ENCODE data around the gene LSMEM2.
"Not testable (repeated sequence)": the region's sequence is repeated elsewhere in the genome, so short reads cannot be mapped to it uniquely, and the experiment has no call there.

The LSMEM2 gene

GRCh38 chr3:50284121-50284520, 5.2 kb downstream of the LSMEM2 start:
- not testable (repeated sequence) for ATAC-seq

DNA sequence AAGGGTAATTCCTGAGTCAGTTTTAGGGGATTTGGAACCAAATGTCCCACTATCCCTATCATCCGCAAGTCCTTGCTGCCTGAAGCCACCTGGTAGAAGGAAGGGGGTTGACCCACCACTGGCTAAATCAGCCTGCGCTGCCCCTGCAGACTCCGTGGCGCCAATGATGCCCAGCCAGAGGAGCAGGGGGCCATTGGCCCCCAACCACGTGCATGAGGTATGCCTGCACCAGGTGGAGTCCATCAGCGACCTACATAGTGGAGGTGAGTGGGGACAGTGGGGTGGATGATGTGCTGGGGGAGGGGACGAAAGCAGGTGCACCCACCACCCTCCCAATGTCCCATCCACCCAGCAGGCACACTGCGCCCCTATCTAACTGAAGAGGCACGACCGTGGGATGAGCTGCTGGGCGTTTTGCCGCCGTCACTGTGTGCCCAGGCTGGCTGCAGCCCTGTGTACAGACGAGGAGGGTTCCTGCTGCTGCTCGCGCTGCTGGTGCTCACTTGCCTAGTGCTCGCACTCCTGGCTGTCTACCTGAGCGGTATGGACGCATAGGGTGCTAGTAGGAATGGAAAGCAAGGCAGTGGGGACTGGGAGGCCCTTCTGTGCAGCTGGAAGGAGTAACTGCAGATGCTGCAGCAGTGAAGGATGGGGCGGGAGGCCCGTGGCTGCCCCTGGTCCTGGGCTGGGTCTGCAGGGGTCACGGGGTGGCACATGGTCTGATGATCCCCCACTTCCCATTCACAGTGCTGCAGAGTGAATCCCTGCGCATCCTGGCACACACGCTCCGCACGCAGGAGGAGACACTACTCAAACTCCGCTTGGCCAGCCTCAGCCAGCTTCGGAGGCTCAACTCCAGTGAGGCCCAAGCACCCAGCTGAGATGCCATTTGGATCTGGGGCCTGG, 7.7 kb downstream of the LSMEM2 start:
- no peak for ATAC-seq

DNA sequence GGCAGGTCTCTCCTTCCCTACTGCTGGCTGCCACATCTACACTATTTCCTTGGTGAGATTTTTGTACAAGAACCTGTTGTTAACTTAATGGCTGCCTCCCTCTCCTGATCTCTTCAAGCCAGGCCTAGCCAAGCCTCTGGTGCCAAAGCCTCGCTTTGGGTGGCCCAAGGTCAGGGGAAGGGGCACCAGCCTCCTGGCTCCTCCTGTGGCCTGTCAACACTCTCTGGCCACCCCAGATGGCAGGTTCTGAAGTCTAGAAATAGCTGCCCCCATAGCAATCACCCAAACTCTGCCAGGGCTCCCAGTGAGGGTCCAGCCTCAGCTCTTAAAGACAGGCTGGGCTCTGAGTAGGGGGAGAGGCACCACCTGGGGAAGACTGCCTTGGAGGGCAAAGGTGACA, 8.4 kb downstream of the LSMEM2 start:
- ATAC-seq: no peak

GRCh38 chr3:50288387-50289007, 9.6 kb downstream of the LSMEM2 start:
- no peak for ATAC-seq

DNA sequence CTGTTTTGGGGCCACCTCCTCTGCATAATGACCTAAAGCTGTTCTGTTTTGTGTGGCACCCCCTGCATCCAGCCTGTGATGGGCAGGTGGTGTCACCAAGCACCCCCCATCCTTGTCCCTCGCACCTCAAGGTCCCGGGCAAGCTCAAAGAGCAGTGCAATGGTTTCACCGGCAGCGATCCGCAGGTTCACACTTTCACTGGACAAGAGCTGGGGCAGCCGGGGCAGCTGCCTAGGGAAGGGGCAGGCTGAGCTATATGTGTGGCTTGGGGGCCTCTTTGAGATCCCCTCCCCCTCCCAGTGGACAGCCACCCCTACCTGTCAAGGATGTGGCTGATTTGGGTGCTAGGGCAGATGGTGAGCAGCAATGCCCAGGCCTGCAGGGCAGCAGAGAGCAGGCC, 10.2 kb downstream of the LSMEM2 start:
- no peak for ATAC-seq

GRCh38 chr3:50290161-50290641, 11.3 kb downstream of the LSMEM2 start:
- ATAC-seq: no peak

- peak; percentile 97 to 99 for ATAC-seq
Observed at GRCh38 chr3:50292159-50293078, 13.5 kb downstream of the LSMEM2 start, which contains the start of gene IFRD2. TSS of gene IFRD2 (minus strand) at chr3:50292429. CDS start at chr3:50292274, 155 bp downstream.

DNA sequence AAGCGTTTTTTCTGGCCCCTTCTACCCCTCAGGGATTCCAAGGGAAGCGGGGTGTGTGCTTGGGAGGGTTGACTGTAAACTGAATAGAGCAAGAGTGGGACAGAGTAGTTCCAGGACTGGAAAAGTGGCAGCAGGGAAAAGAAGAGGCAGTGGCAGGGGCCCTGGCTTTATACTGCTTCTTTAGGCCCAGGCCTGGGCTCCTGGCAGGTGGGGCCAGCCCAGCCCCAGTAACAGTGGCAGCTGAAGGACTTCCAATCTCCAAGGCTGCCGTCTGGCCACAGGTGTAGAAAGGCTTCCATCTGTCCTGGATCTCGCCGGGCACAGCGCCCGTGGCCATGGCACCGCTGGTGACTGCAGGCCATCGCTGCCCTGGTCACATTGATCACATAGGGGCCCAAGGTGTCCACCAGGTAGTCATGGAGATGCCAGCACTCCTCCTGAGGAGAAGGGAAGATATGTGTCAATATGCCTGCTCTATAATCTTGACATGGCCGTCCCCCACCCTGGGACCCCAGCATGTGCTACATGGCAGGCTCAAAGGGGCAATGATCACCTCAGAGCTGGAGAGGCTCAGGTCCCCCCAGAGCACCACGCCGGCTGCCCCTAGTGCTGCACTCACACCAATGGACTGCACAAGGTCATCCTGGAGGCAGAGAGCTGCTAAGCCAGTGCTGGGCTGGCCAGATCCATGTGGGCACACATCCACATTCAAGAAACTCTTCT, 14.4 kb downstream of the LSMEM2 start:
- no peak for ATAC-seq

GRCh38 chr3:50294089-50294488, 15.2 kb downstream of the LSMEM2 start:
- no peak for ATAC-seq

- no peak for ATAC-seq
Observed at GRCh38 chr3:50294492-50295403, 15.9 kb downstream of the LSMEM2 start.

DNA sequence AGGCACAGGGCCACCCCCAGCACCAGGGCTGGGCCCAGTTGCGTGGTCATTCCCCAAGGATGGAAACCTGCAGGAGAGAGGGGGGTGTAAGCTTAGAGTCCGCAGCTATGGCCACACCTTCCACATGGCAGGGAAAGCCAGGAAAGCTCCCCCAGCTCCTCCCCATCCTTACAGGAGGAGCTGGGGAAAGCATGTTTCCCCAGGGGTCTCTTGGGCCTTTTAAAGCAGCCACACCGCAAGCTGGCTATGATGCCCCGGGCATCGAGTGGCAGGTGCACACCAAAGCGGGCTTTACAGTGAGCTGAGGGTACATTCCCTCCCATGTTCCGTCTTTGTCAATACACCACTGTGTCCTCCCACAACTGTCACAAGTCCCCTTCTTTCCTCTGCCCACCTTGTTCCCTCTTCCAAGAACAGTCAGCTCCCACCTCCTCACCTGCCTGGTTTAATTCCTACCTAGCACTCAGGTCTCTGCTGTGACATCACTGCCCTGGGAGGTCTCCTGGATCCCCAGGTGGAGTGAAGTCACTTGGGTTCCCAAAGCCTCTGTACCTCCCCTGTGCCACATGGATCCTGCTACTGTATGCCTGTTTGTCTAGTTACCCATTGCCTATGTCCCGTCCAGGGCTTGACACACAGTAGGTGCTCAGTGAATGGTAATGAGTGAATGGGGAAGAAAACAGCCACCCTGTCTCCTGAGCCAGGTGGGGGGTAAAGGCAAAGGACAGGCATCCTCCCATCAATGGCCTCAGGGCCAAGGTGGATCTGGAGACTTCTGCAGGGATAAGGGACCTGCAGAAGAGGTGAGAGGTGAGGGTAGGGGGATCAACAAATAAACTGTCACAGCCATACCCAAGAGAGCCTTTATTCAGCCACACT, 16.9 kb downstream of the LSMEM2 start:
- ATAC-seq: no peak

GRCh38 chr3:50296721-50297383, 18.0 kb downstream of the LSMEM2 start:
- ATAC-seq: no peak

DNA sequence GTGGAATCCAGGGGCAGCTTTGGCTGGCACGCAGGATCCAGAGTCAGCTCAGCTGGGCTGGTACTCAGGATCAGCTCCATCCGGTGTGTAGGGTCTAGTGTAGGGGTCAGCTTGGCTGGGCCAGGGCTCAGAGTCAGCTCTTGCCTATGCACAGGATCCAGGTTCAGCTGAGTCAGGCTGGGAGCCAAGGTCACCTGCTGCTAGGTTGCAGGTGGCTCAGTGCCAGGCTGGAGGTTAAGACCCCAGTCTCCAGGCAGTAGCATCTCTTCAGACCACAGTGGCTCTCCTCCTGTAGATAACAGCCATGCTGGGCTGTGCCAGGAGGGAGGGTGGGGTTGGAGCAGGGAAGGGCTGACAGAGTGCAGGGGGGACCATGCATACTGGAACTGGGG, 18.5 kb downstream of the LSMEM2 start:
- ATAC-seq: no peak

GRCh38 chr3:50297896-50298725, 19.2 kb downstream of the LSMEM2 start:
- no peak for ATAC-seq

GRCh38 chr3:50298836-50299637, 20.1 kb downstream of the LSMEM2 start, which contains the start of the genes HYAL3 and NAA80:
TSS of gene HYAL3 (minus strand) at chr3:50299405. CDS start at chr3:50295602, 3,803 bp downstream.
TSS of gene NAA80 (minus strand) at chr3:50299405. CDS start at chr3:50297463, 1,942 bp downstream.
- peak; percentile 86 to 89 for ATAC-seq

GRCh38 chr3:50299638-50299928, 20.7 kb downstream of the LSMEM2 start:
- ATAC-seq: no peak

GRCh38 chr3:50299929-50300680, 21.2 kb downstream of the LSMEM2 start:
- no peak for ATAC-seq
